Gastroesophageal sphincter (tissue), 3 donors: Measurements from ENCODE around the gene WIPF2.

Source experiments
- EP300 ChIP-seq: sonication (generic); formaldehyde crosslinking; IDR thresholded peaks from one replicate; pipeline ENCODE4 v1.6.1; 2017; ENCODE audit warnings: antibody characterized with exemption, mild to moderate bottlenecking
- POLR2A ChIP-seq, 2 donors: fragments of 450-650 bp; IDR thresholded peaks; one replicate each; pipeline ENCODE4 v1.6.1; 2017; ENCODE audit warnings: antibody characterized with exemption in 2 of 2, mild to moderate bottlenecking in 2 of 2, moderate library complexity in 1 of 2
- POLR2AphosphoS5 ChIP-seq: sonication (generic); formaldehyde crosslinking; IDR thresholded peaks from one replicate; pipeline ENCODE4 v1.6.1; 2017; ENCODE audit warnings: antibody characterized with exemption
- TF ChIP-seq, protein P1 (sequence below), 4 experiments: fragments of 200-600 bp in 2 of 4; fragments of 450-650 bp in 2 of 4; sonication (generic) in 1 of 4; IDR thresholded peaks; one replicate each; pipeline ENCODE4 v1.5.1; 2017 to 2019; ENCODE audit warnings: antibody characterized with exemption in 4 of 4, mild to moderate bottlenecking in 2 of 4, moderate library complexity in 2 of 4

DNA sequence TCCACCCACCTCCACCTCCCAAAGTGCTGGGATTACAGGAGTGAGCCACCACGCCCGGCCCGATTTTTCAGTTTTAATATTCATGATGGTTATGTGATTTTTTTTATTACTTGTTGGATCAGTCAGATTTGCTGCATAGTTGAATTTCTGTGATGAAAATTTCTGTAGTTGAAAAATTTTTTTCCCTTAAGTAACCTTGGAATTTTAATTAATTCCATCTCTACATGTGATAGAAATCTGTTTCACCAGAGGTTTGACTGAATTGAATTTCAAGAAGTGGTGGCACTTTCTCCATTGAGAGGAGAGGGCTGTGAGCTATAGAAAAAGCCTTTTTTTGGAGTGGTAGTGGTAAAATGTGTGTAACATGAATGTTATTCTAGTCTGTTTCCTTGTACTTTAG, 24.7 kb downstream of the WIPF2 start:
- TF ChIP-seq POLR2AphosphoS5 (no peak), EP300 (no peak), POLR2A (IDR thresholded peaks at IDR 0.05) (no peak)
- TF ChIP-seq, protein P1, sequence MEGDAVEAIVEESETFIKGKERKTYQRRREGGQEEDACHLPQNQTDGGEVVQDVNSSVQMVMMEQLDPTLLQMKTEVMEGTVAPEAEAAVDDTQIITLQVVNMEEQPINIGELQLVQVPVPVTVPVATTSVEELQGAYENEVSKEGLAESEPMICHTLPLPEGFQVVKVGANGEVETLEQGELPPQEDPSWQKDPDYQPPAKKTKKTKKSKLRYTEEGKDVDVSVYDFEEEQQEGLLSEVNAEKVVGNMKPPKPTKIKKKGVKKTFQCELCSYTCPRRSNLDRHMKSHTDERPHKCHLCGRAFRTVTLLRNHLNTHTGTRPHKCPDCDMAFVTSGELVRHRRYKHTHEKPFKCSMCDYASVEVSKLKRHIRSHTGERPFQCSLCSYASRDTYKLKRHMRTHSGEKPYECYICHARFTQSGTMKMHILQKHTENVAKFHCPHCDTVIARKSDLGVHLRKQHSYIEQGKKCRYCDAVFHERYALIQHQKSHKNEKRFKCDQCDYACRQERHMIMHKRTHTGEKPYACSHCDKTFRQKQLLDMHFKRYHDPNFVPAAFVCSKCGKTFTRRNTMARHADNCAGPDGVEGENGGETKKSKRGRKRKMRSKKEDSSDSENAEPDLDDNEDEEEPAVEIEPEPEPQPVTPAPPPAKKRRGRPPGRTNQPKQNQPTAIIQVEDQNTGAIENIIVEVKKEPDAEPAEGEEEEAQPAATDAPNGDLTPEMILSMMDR (IDR thresholded peaks at IDR 0.05): no peak
